Smooth muscle cell of the pulmonary artery (primary cell): Measurements from ENCODE around the gene ODAD4. TPM values are rescaled to one million over a fixed set of nuclear protein-coding genes. Genes with fewer than 3 reads are reported as not detected.

Source experiments
- total RNA-seq: library from RNA; depleted of rRNA; stranded (reverse); fragments of >200 nt; gene quantifications from 2 replicates; pipeline ENCODE4 v1.2.3, GENCODE V29; 2014

Gene ODAD4
- 0.46 and 0.72 TPM in 2 replicates for total RNA-seq

GRCh38 chr17:41930009-41930832 lies at the start of gene ODAD4:
TSS of gene ODAD4 (plus strand) at chr17:41930617. CDS start at chr17:41930724, 107 bp downstream.

GRCh38 chr17:41918314-41919164 lies 11.9 kb upstream of the ODAD4 start, which contains the start of gene ACLY:
TSS of gene ACLY (minus strand) at chr17:41918951. CDS start at chr17:41913873, 5,078 bp downstream.

GRCh38 chr17:41966463-41967140 lies 36.2 kb downstream of the ODAD4 start, which contains the start of gene CNP:
TSS of gene CNP (plus strand) at chr17:41966795. CDS start at chr17:41966885, 90 bp downstream.

Other genes with a start within 250 kb of the ODAD4 start
- 118 and 125 TPM in 2 replicates for gene EIF1, start 241.7 kb upstream of the ODAD4 start, total RNA-seq
- not detected in 2 replicates for gene GAST, start 218.3 kb upstream of the ODAD4 start, total RNA-seq
- gene HAP1, start 196.0 kb upstream of the ODAD4 start, total RNA-seq: under 0.01 and 0.07 TPM in 2 replicates
- gene JUP, start 143.9 kb upstream of the ODAD4 start, total RNA-seq: 21.6 and 40.7 TPM in 2 replicates
- 123 and 132 TPM in 2 replicates for gene P3H4, start 118.7 kb upstream of the ODAD4 start, total RNA-seq
- gene FKBP10, start 117.6 kb upstream of the ODAD4 start, total RNA-seq: 1,081 and 1,383 TPM in 2 replicates
- 49.4 and 52.9 TPM in 2 replicates for gene NT5C3B, start 94.4 kb upstream of the ODAD4 start, total RNA-seq
- gene KLHL10, start 92.8 kb upstream of the ODAD4 start, total RNA-seq: 0.20 and 0.26 TPM in 2 replicates
- gene KLHL11, start 65.2 kb upstream of the ODAD4 start, total RNA-seq: 28.5 and 34.1 TPM in 2 replicates
- gene ACLY, start 11.7 kb upstream of the ODAD4 start, total RNA-seq: 199 and 311 TPM in 2 replicates
- 51.7 and 87.2 TPM in 2 replicates for gene CNP, start 36.2 kb downstream of the ODAD4 start, total RNA-seq
- gene DNAJC7, start 86.8 kb downstream of the ODAD4 start, total RNA-seq: 45.6 and 48.4 TPM in 2 replicates
- 41.7 and 42.9 TPM in 2 replicates for gene NKIRAS2, start 89.5 kb downstream of the ODAD4 start, total RNA-seq
- 0.13 and 0.33 TPM in 2 replicates for gene C17orf113, start 120.0 kb downstream of the ODAD4 start, total RNA-seq
- gene ZNF385C, start 167.9 kb downstream of the ODAD4 start, total RNA-seq: 0.03 TPM in 1 of 2 replicates, not detected in the other
- 9.5 and 11.3 TPM in 2 replicates for gene DHX58, start 182.1 kb downstream of the ODAD4 start, total RNA-seq
- gene KAT2A, start 190.8 kb downstream of the ODAD4 start, total RNA-seq: 9.9 and 19.7 TPM in 2 replicates
- 0.07 TPM in 2 replicates for gene HSPB9, start 192.2 kb downstream of the ODAD4 start, total RNA-seq
- 86.7 and 98.2 TPM in 2 replicates for gene RAB5C, start 224.4 kb downstream of the ODAD4 start, total RNA-seq